Activated CD4-positive, alpha-beta T cell treated with anti-CD3 and anti-CD28 coated beads, Interleukin-10, Interleukin-2, amounts not matched to agents 100 ng/mL and 50 ng/mL, durations not matched to agents 16 hours and 8 hours (primary cell): Measurements from ENCODE around the gene UGT1A9.
"Not testable (repeated sequence)": the region's sequence is repeated elsewhere in the genome, so short reads cannot be mapped to it uniquely, and the experiment has no call there.

ENCODE experiments used
- DNase-seq: peaks from one replicate; pipeline ENCODE4 v3.0.0-alpha.2; 2020

Gene UGT1A9

GRCh38 chr2:233671290-233672161 is at the start of gene UGT1A9:
Gene UGT1A9 (plus strand): TSS chr2:233671898. CDS start chr2:233671935, 37 bp downstream.
- no peak for DNase-seq

- no peak for DNase-seq
Observed at GRCh38 chr2:233627331-233628025, 44.2 kb upstream of the UGT1A9 start.

GRCh38 chr2:233636306-233636705 is 35.4 kb upstream of the UGT1A9 start, which contains the start of gene UGT1A10:
Gene UGT1A10 (plus strand): TSS chr2:233636448. CDS start chr2:233636523, 75 bp downstream.
- DNase-seq: not testable (repeated sequence)

- no peak for DNase-seq
Observed at GRCh38 chr2:233638836-233639235, 32.9 kb upstream of the UGT1A9 start.

GRCh38 chr2:233639860-233640259 is 31.8 kb upstream of the UGT1A9 start:
- DNase-seq: no peak

- DNase-seq: no peak
Observed at GRCh38 chr2:233643128-233643527, 28.6 kb upstream of the UGT1A9 start.

- DNase-seq: not testable (repeated sequence)
Observed at GRCh38 chr2:233646033-233646432, 25.7 kb upstream of the UGT1A9 start.

- DNase-seq: no peak
Observed at GRCh38 chr2:233650981-233651380, 20.7 kb upstream of the UGT1A9 start.

- no peak for DNase-seq
Observed at GRCh38 chr2:233651430-233651829, 20.3 kb upstream of the UGT1A9 start.

- DNase-seq: no peak
Observed at GRCh38 chr2:233654501-233654900, 17.2 kb upstream of the UGT1A9 start.

- no peak for DNase-seq
Observed at GRCh38 chr2:233655043-233655442, 16.7 kb upstream of the UGT1A9 start.

GRCh38 chr2:233655943-233656342 is 15.8 kb upstream of the UGT1A9 start:
- not testable (repeated sequence) for DNase-seq

GRCh38 chr2:233656443-233656842 is 15.3 kb upstream of the UGT1A9 start:
- peak; percentile 11 for DNase-seq

- no peak for DNase-seq
Observed at GRCh38 chr2:233658610-233659009, 13.1 kb upstream of the UGT1A9 start.

GRCh38 chr2:233663911-233664310 is 7.8 kb upstream of the UGT1A9 start:
- DNase-seq: no peak

GRCh38 chr2:233668605-233669260 is 3.0 kb upstream of the UGT1A9 start:
- DNase-seq: no peak

- DNase-seq: no peak
Observed at GRCh38 chr2:233672886-233673285, 1.2 kb downstream of the UGT1A9 start.

- no peak for DNase-seq
Observed at GRCh38 chr2:233673896-233674295, 2.2 kb downstream of the UGT1A9 start.

GRCh38 chr2:233674314-233674713 is 2.6 kb downstream of the UGT1A9 start:
- DNase-seq: no peak

GRCh38 chr2:233674995-233675394 is 3.3 kb downstream of the UGT1A9 start:
- no peak for DNase-seq

GRCh38 chr2:233676046-233676445 is 4.3 kb downstream of the UGT1A9 start:
- DNase-seq: no peak

- no peak for DNase-seq
Observed at GRCh38 chr2:233679196-233679595, 7.5 kb downstream of the UGT1A9 start.

GRCh38 chr2:233680361-233681045 is 8.8 kb downstream of the UGT1A9 start:
- DNase-seq: no peak
